Motor neuron (in vitro differentiated cells): Measurements from ENCODE around the gene C19orf67. TPM values are rescaled to one million over a fixed set of nuclear protein-coding genes. Genes with fewer than 3 reads are reported as not detected.

Experiments used
- ATAC-seq, 8 experiments: fragments of 200-7000 bp; cut with Tn5 transposase; replicated peaks in 6 of 8; 2 replicates each; pipeline ENCODE4 v1.8.0; 2021; ENCODE audit warnings: mild to moderate bottlenecking in 8 of 8, moderate library complexity in 8 of 8
- H3K27ac ChIP-seq, 2 donors: fragments of 250-450 bp; sonication (Bioruptor Pico); 2 replicates each; pipeline ENCODE4 v1.9.0; 2021; ENCODE audit warnings: antibody characterized with exemption in 2 of 2, mild to moderate bottlenecking in 2 of 2, moderate library complexity in 1 of 2
- H3K4me1 ChIP-seq, 2 donors: fragments of 250-450 bp; sonication (Bioruptor Pico); replicated peaks in 1 of 2; 2 replicates each; pipeline ENCODE4 v1.6.1; 2021; ENCODE audit warnings: antibody characterized with exemption in 2 of 2, mild to moderate bottlenecking in 2 of 2, moderate library complexity in 1 of 2
- H3K4me3 ChIP-seq, 5 donors: fragments of 250-450 bp; sonication (Bioruptor Pico); 2 replicates each; pipeline ENCODE4 v1.9.0; 2021; ENCODE audit warnings: antibody characterized with exemption in 5 of 5, mild to moderate bottlenecking in 5 of 5, moderate library complexity in 4 of 5
- WGBS, 10 experiments: fragments of 450-650 bp; shearing (Covaris generic); methylation state at CpG; one replicate each; pipeline ENCODE4 v1.0.0; 2022; 5-methylcytosine and 5-hydroxymethylcytosine counted together
- in situ Hi-C, 9 experiments: fragments of 400-800 bp; cut with MboI; loops; one replicate each; pipeline ENCODE4 v1.15.0; 2021; ENCODE audit warnings: low sequenced_read_pairs in 9 of 9, low pct_unique_long_range_greater_than_20kb in 2 of 9; ENCODE audit not compliant: unreplicated experiment in 9 of 9
- total RNA-seq, 8 experiments: library from RNA; unstranded; fragments of 300-600 nt; gene quantifications; 2 replicates each; pipeline versions ENCODE4 v1.2.3 to v1.2.4, GENCODE V29; 2022

Gene C19orf67
- total RNA-seq, 8 experiments from 2014 or later: 0.21 to 2.6 (median 0.46) TPM; not detected in 1

GRCh38 chr19:14116525-14116917 lies 30.9 kb upstream of the C19orf67 start:
- WGBS, 10 experiments: 0 to 20% (median 9%) methylated on average over 1 to 5 of the region's 6 CpGs; no CpG with 5 or more reads in 4 of the 10 experiments
- Histone ChIP-seq H3K27ac (peak overlapping the region in 1 of 2 donors; percentile 88), H3K4me1 (peaks cover 33 to 39% of the 10 kb centered on the region in 2 donors), H3K4me3 (peak overlapping the region; percentile 69 to 87 (median 79))
- in situ Hi-C loops: no loop called here
- ATAC-seq: no peak

DNA sequence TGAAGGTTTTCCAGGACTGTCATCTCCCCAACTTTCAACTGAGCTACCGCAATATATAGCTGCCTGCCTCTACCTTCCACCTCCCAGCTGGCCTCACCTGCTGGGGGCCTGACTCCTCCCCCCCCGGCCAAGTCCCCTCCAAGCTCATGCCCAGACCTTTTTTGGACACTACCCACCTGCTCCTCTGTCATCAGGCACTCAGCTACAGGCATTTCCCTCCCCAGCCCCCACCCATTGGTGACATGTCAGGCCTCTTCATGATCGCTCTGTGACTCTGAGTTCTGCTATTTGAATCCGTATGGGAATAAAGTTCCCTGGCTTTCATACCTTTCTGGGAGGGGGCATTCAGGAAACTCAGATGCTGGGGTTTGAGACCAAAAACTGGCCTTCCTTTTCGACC lies 30.2 kb upstream of the C19orf67 start:
- Histone ChIP-seq H3K4me1 (peaks cover 33 to 39% of the 10 kb centered on the region in 2 donors), H3K27ac (no peak overlapping the region), H3K4me3 (peak overlapping the region in 1 of 5 donors; percentile 69)
- WGBS, 10 experiments: 40 to 100% (median 63%) methylated on average over 1 to 2 of the region's 5 CpGs; no CpG with 5 or more reads in 4 of the 10 experiments
- in situ Hi-C loops: no loop called here
- no peak for ATAC-seq

DNA sequence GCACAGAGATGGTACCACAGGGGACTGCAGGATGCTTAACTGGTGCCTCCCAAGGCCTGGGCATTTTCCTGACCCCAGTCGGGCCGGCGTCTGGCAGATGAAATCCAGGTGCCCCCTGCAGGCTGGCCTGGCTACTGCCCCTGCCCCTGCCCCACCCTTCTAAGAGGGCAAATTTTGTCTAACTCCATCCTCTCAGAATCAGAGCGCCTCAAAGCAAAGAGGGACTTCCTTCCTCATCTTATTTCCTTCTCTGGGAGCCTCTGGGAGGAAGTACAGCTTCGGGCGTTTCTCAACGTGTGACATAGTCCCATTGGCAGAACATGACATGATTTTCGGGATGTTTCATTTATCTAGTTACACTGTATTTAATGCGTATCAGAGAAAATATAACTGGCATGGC lies 29.3 kb upstream of the C19orf67 start:
- Histone ChIP-seq H3K4me1 (peaks cover 33 to 38% of the 10 kb centered on the region in 2 donors), H3K4me3 (no peak overlapping the region), H3K27ac (no peak overlapping the region)
- WGBS, 10 experiments: 50 to 100% (median 67%) methylated on average over 1 to 6 of the region's 9 CpGs; no CpG with 5 or more reads in 3 of the 10 experiments
- in situ Hi-C loops: no loop called here
- no peak for ATAC-seq

- no peak overlapping the region for H3K4me3 ChIP-seq
- peaks cover 31 to 34% of the 10 kb centered on the region in 2 donors for H3K4me1 ChIP-seq
- no peak overlapping the region for H3K27ac ChIP-seq
- no peak for ATAC-seq
- WGBS, 10 experiments: 80 to 100% (median 86%) methylated on average over 1 to 3 of the region's 7 CpGs; no CpG with 5 or more reads in 5 of the 10 experiments
- in situ Hi-C loops: no loop called here
Observed at GRCh38 chr19:14114439-14114838, 28.9 kb upstream of the C19orf67 start.

DNA sequence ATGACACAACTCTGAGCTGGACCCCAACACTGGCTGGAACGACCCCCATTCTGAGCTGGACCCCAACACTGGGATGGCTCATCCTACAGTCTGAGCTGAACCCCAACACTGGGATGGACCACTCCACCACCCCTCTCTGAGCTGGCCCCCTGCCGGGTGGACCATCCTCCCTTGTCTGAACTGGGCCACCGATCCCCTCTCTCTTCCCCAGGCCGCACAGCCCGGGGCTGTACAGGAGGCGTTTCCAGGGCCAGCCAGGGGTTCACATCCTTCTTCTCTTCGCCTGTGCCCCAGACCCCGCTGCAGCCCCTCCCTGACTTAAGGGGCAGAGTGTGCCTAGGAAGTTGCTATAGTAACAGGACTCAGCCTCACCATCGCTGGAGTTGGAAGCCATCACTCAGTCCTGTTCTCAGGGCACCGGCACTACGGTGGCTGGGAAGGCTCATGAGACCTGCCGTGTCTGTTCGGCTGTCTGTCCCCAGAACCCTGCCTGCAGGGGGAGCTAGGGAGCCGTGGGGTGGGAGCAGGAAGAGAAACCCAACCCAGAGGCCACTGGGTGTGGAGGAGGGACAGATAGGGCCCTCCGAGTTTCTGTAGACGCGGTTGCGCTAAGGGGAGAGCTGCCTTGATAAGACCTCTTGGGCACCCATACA lies 28.3 kb upstream of the C19orf67 start:
- in situ Hi-C loops: no loop called here
- 55 to 93% (median 75%) methylated on average over 1 to 4 of the region's 18 CpGs; no CpG with 5 or more reads in 6 of the 10 experiments for WGBS, 10 experiments
- no peak for ATAC-seq
- H3K4me3 ChIP-seq: no peak overlapping the region
- no peak overlapping the region for H3K27ac ChIP-seq
- H3K4me1 ChIP-seq: peaks cover 26 to 29% of the 10 kb centered on the region in 2 donors

DNA sequence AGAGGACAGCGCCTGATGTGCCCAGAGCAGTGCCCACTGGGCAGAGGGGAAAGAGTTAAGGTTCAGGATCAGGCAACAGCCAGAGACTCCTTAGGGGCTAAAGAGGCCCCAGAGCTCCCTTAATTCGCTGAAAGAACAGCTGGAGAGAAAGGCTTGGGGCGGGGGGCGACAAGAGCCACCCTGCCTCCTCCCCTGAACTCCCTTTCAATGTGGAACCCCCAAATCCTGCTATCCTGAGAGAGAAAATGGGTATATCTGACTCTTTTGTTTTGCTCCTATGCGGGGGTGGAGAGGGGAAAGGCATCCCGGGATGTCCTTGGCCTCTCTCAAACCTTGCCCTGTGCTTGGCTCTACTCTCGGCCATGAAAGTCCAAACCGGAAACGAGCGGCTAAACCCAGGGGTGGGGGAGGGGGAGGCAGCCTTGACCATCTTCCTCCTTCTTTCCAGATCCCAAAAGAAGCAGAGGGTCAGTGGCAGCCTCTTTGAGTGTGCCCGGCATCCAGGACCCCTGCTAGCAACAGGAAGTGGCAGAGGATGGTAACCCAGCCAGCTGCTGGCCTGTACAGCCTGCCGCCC lies 27.3 kb upstream of the C19orf67 start:
- in situ Hi-C loops: no loop called here
- no peak for ATAC-seq
- Histone ChIP-seq H3K4me3 (no peak overlapping the region), H3K27ac (peak overlapping the region in 1 of 2 donors; percentile 55), H3K4me1 (peaks cover 21 to 23% of the 10 kb centered on the region in 2 donors)
- WGBS, 10 experiments: 5 to 100% (median 20%) methylated on average over 1 to 4 of the region's 12 CpGs; no CpG with 5 or more reads in 3 of the 10 experiments

DNA sequence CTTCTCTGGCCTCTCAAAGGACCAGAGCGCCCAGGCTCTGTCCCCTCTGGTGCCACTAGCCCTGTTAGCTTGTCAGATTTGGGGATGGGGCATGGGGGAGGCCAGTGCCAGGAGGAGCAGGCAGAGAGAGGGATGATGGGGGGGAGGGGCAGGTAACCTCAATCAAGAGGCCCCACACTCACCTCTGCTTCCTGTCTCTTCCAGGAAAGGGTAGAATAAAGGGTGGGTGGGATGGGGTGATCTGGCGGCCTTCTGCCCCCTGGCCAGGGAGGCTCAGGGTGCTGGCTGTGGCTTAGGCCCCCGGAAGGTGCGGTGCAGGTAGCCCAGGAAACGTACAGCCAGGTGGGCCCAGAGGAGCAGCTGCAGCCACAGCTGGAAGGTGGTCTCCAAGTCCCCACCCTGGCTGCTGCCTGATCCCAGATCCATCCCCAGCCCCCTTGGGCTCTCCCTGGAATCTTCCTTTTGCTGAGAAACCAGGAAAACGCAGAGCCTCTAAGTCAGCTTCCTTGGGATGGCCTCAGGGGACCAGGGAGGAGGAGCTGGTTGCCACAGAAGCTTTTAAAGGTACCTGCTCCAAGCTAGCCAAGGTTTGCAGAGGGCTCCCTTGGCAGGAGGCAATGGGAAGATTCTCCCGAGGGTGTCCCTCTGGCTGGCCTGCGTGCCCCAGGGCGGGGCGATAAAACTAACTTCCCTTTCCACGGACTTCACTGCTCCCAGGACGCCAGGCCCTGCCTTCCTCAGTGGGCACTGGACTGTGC lies 26.6 kb upstream of the C19orf67 start:
- in situ Hi-C loops: no loop called here
- WGBS, 10 experiments: 40 to 100% (median 95%) methylated on average over 1 to 3 of the region's 12 CpGs; no CpG with 5 or more reads in 7 of the 10 experiments
- Histone ChIP-seq H3K4me3 (no peak overlapping the region), H3K27ac (no peak overlapping the region), H3K4me1 (peaks cover 21 to 23% of the 10 kb centered on the region in 2 donors)
- no peak for ATAC-seq

DNA sequence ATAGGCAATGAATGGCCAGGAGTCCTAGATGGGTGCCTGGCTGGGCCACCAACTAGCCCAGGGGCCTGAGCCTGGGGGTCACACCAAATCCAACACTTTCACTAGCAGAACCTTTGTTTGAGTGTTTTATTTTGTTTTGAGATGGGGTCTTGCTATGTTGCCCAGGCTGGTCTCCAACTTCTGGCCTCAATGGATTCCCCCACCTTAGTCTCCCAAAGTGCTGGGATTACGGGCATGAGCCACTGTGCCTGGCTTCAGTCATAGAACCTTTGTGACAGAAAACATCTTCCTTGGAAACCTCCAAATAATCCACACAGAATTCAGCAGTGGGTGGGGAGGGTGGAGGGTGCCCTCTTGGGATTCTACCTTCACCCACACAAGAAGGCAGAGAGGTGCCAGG lies 25.9 kb upstream of the C19orf67 start:
- in situ Hi-C loops: no loop called here
- Histone ChIP-seq H3K4me1 (peaks cover 20 to 23% of the 10 kb centered on the region in 2 donors), H3K27ac (no peak overlapping the region), H3K4me3 (no peak overlapping the region)
- WGBS, 10 experiments: 100% methylated on average over 1 of the region's 1 CpG; no CpG with 5 or more reads in 9 of the 10 experiments
- ATAC-seq: no peak

DNA sequence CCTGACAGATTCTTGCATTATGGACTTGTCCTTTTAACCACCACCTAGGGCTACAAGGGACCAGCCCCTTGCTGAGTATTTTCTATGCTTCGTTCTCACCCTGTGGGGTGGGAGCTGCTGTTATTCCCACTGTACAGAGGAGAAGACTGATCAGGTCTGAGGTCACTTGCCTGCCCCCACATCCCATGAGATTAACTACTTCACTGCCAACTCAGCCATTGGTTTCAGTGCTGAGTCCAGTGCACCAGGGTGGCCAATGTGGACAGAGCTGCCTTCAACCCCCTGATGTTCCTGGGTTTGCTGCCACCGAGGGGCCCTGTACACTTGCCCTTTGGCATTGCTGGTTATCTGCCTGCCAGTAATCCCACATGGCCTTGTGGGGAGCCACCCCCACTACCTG lies 25.1 kb upstream of the C19orf67 start:
- H3K4me1 ChIP-seq: peaks cover 12 to 17% of the 10 kb centered on the region in 2 donors
- H3K4me3 ChIP-seq: no peak overlapping the region
- no peak overlapping the region for H3K27ac ChIP-seq
- WGBS, 10 experiments: 40 to 100% (median 100%) methylated on average over 1 of the region's 2 CpGs; no CpG with 5 or more reads in 4 of the 10 experiments
- no peak for ATAC-seq
- in situ Hi-C loops: no loop called here

- H3K4me1 ChIP-seq: peaks cover 5% of the 10 kb centered on the region in 2 donors
- no peak overlapping the region for H3K27ac ChIP-seq
- in situ Hi-C loops: no loop called here
- ATAC-seq: no peak
- WGBS, 10 experiments: 40 to 100% (median 84%) methylated on average over 1 to 6 of the region's 23 CpGs; no CpG with 5 or more reads in 3 of the 10 experiments
- H3K4me3 ChIP-seq: no peak overlapping the region
Observed at GRCh38 chr19:14107581-14108461, 22.2 kb upstream of the C19orf67 start.

GRCh38 chr19:14106840-14107239 lies 21.3 kb upstream of the C19orf67 start:
- Histone ChIP-seq H3K4me1 (no peaks in the 10 kb centered on the region), H3K4me3 (no peak overlapping the region), H3K27ac (no peak overlapping the region)
- no CpG with 5 or more reads among the region's 16 CpGs for WGBS, 10 experiments
- in situ Hi-C loops: no loop called here
- ATAC-seq: peak in 1 of 8 experiments; percentile 22

- no peak for ATAC-seq
- Histone ChIP-seq H3K4me3 (no peak overlapping the region), H3K4me1 (no peaks in the 10 kb centered on the region), H3K27ac (no peak overlapping the region)
- 86 to 100% (median 93%) methylated on average over 1 to 5 of the region's 8 CpGs; no CpG with 5 or more reads in 5 of the 10 experiments for WGBS, 10 experiments
- in situ Hi-C loops: no loop called here
Observed at GRCh38 chr19:14105680-14106079, 20.1 kb upstream of the C19orf67 start.
